Ovary (tissue), 3 donors: ENCODE results near the gene ATRN.

ENCODE experiments used
- CTCF ChIP-seq, 3 donors: fragments of 450-650 bp in 2 of 3; fragments of 200-600 bp in 1 of 3; IDR thresholded peaks; one replicate each; pipeline versions ENCODE4 v1.5.1 to v1.8.0; 2016 to 2022; ENCODE audit warnings: antibody characterized with exemption in 3 of 3, mild to moderate bottlenecking in 1 of 3
- EP300 ChIP-seq: sonication (generic); formaldehyde crosslinking; IDR thresholded peaks from one replicate; pipeline ENCODE4 v1.6.1; 2017; ENCODE audit warnings: antibody characterized with exemption
- POLR2A ChIP-seq: fragments of 450-650 bp; IDR thresholded peaks from one replicate; pipeline ENCODE4 v1.6.1; 2017; ENCODE audit warnings: antibody characterized with exemption, mild to moderate bottlenecking, moderate library complexity
- donor health status: DM: no; HTN: no; CAD: no.

- TF ChIP-seq CTCF (IDR thresholded peaks at IDR 0.05) (no peak), EP300 (no peak), POLR2A (no peak)
Observed at GRCh38 chr20:3648951-3649350, 178.1 kb downstream of the ATRN start.
